Panc1 (cell line): ENCODE data around the gene TBCD. TPM values are rescaled to one million over a fixed set of nuclear protein-coding genes. Genes with fewer than 3 reads are reported as not detected.

Experiments
- ATAC-seq: fragments of 200-7000 bp; cut with Tn5 transposase; 2 replicates; pipeline ENCODE4 v1.9.1; 2020; ENCODE audit warnings: mild to moderate bottlenecking, moderate library complexity
- BruUV-seq: library from RNA; stranded (reverse); fragments of 400-500 nt; replicated peaks from 2 replicates; lab custom pipeline; 2021; lab: Mats Ljungman, UMichigan
- CTCF ChIA-PET: fragments of 300-600 bp; sonication (Branson Sonifier 250); formaldehyde crosslinking; loops from one replicate; lab custom pipeline; 2022; ENCODE audit warnings: antibody characterized with exemption; lab: Charles Lee
- POLR2A ChIA-PET: fragments of 300-600 bp; sonication (Branson Sonifier 250); formaldehyde crosslinking; loops from one replicate; lab custom pipeline; 2022; ENCODE audit warnings: antibody characterized with exemption; lab: Charles Lee
- DNase-seq: peaks from one replicate; pipeline ENCODE4 v3.0.0-alpha.2; 2010; ENCODE audit warnings: low read depth, low spot score
- H3K27ac ChIP-seq: 2 replicates; pipeline ENCODE4 v1.5.1; 2011; ENCODE audit warnings: mild to moderate bottlenecking, low read length, inconsistent platforms
- H3K27me3 ChIP-seq: fragments of 200-500 bp; sonication (Bioruptor generic); 2 replicates; pipeline ENCODE4 v1.6.0; 2014; ENCODE audit warnings: low read length, inconsistent platforms; ENCODE audit not compliant: control insufficient read depth, insufficient read depth
- H3K36me3 ChIP-seq: fragments of 200-500 bp; sonication (Bioruptor generic); 2 replicates; pipeline ENCODE4 v1.5.1; 2014; ENCODE audit warnings: inconsistent platforms, mild to moderate bottlenecking, low read length, moderate library complexity; ENCODE audit not compliant: control insufficient read depth, insufficient read depth
- H3K4me1 ChIP-seq: 2 replicates; pipeline ENCODE4 v1.5.1; 2011; ENCODE audit warnings: inconsistent platforms, mild to moderate bottlenecking, low read length, moderate library complexity; ENCODE audit not compliant: control insufficient read depth, insufficient read depth
- H3K4me3 ChIP-seq, 2 experiments: 2 replicates each; pipeline ENCODE4 v1.5.1; 2011 to 2012; ENCODE audit warnings: low read depth in 2 of 2, low read length in 2 of 2, mild to moderate bottlenecking in 2 of 2, inconsistent platforms in 1 of 2, moderate library complexity in 1 of 2
- H3K9me3 ChIP-seq: fragments of 200-500 bp; sonication (Bioruptor generic); 2 replicates; pipeline ENCODE4 v1.5.1; 2014; ENCODE audit warnings: low read depth, mild to moderate bottlenecking, inconsistent platforms, low read length, moderate library complexity; ENCODE audit not compliant: control insufficient read depth, insufficient read depth
- POLR2AphosphoS5 ChIP-seq: IDR thresholded peaks from 2 replicates; pipeline ENCODE4 v1.6.1; 2012; ENCODE audit warnings: mild to moderate bottlenecking, low read depth, low read length, moderate library complexity
- REST ChIP-seq, 2 experiments: IDR thresholded peaks; 2 replicates each; pipeline ENCODE4 v1.6.1; 2011 to 2012; ENCODE audit warnings: low read depth in 2 of 2, control low read depth in 1 of 2, low read length in 1 of 2, mild to moderate bottlenecking in 1 of 2, moderate library complexity in 1 of 2; ENCODE audit not compliant: insufficient read depth in 1 of 2
- SIN3A ChIP-seq: IDR thresholded peaks from 2 replicates; pipeline ENCODE4 v1.6.1; 2012; ENCODE audit warnings: low read depth, mild to moderate bottlenecking, low read length, moderate library complexity, borderline replicate concordance; ENCODE audit not compliant: insufficient read depth
- TCF7L2 ChIP-seq: IDR thresholded peaks from 2 replicates; pipeline ENCODE4 v1.6.1; 2011; ENCODE audit warnings: mild to moderate bottlenecking, low read depth, low read length, inconsistent platforms
- in situ Hi-C: cut with HindIII; loops from 2 replicates; pipeline ENCODE4 v1.10.0; 2016; ENCODE audit warnings: low sequenced_read_pairs, low pct_unique_long_range_greater_than_20kb
- intact Hi-C: fragments of 100-400 bp; cut with micrococcal nuclease; formaldehyde crosslinking; loops from one replicate; pipeline ENCODE4 v1.10.0; 2022; ENCODE audit not compliant: unreplicated experiment
- total RNA-seq: library from RNA; stranded (reverse); gene quantifications from one replicate; pipeline ENCODE4 v1.2.1, GENCODE V29; 2021; ENCODE audit not compliant: unreplicated experiment
- TF ChIP-seq, protein P1 (sequence below): fragments of 450-650 bp; IDR thresholded peaks from 2 replicates; pipeline ENCODE4 v1.5.1; 2017; ENCODE audit warnings: mild to moderate bottlenecking

Gene TBCD
- total RNA-seq, 1 experiment from 2014 or later: 186 TPM

DNA sequence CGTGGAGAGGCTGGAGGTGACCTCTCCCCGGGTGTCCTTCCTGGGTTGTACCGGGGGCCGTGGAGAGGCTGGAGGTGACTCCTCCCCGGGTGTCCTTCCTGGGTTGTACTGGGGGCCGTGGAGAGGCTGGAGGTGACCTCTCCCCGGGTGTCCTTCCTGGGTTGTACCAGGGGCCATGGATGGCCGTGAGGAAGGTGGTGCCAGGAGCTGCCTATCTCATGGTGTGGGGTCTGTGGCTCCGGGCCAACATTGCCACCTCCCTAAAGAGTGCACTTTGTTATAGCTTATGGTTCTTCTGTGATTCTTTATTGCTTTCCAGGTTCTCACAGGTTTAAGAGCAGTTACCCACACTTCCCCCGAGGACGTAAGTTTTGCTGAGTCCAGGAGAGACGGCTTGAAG, 174.2 kb downstream of the TBCD start:
- DNase-seq: no peak
- in situ Hi-C loops: no loop called here
- peaks cover 8% of the 10 kb centered on the region for H3K36me3 ChIP-seq
- intact Hi-C loops: no loop called here
- H3K27ac ChIP-seq: no peak overlapping the region
- no peaks in the 10 kb centered on the region for H3K27me3 ChIP-seq
- no peaks in the 10 kb centered on the region for H3K4me1 ChIP-seq
- TF ChIP-seq TCF7L2: no peak
- TF ChIP-seq, protein P1, sequence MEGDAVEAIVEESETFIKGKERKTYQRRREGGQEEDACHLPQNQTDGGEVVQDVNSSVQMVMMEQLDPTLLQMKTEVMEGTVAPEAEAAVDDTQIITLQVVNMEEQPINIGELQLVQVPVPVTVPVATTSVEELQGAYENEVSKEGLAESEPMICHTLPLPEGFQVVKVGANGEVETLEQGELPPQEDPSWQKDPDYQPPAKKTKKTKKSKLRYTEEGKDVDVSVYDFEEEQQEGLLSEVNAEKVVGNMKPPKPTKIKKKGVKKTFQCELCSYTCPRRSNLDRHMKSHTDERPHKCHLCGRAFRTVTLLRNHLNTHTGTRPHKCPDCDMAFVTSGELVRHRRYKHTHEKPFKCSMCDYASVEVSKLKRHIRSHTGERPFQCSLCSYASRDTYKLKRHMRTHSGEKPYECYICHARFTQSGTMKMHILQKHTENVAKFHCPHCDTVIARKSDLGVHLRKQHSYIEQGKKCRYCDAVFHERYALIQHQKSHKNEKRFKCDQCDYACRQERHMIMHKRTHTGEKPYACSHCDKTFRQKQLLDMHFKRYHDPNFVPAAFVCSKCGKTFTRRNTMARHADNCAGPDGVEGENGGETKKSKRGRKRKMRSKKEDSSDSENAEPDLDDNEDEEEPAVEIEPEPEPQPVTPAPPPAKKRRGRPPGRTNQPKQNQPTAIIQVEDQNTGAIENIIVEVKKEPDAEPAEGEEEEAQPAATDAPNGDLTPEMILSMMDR: no peak
- TF ChIP-seq SIN3A: no peak
- no peak for TF ChIP-seq REST (IDR thresholded peaks at IDR 0.05; ENCODE audit: insufficient read depth in 1 of 2, low read depth in 2 of 2, low read length in 1 of 2)
- TF ChIP-seq POLR2AphosphoS5: no peak
- no TSS peak for BruUV-seq
- ATAC-seq: no peak
- H3K9me3 ChIP-seq: no peaks in the 10 kb centered on the region
- H3K4me3 ChIP-seq: no peak overlapping the region
- POLR2A ChIA-PET: no interaction called here
- CTCF ChIA-PET: interaction anchor here (1.4 kb wide), 1 partner anchor 10 kb away, joined by 3 read pairs; no protein-coding TSS in a partner anchor

DNA sequence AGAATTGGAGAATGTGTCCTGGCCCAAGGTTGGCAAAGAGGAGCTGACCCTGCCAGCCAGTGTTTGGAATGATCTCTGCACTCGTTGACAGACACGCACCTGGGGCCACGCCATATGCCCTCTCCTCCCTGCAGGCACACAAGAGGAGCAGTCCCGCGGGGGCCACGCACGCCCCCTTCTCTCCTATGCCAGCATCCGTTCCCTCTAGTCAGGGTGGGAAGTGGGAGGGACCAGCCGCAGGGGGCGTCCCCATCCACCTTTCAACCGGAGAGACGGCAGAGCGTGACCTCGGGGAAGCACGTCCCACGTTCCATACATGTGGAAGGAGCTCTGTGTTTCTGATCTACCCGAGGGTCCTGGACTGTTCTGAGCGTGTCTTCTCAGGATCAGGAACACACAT, 174.9 kb downstream of the TBCD start:
- Histone ChIP-seq H3K27me3 (no peaks in the 10 kb centered on the region), H3K36me3 (peaks cover 8% of the 10 kb centered on the region), H3K27ac (no peak overlapping the region), H3K4me3 (no peak overlapping the region), H3K4me1 (no peaks in the 10 kb centered on the region), H3K9me3 (no peaks in the 10 kb centered on the region)
- ATAC-seq: no peak
- BruUV-seq: no TSS peak
- no peak for DNase-seq
- ChIA-PET POLR2A (no interaction called here), CTCF (interaction anchor here (1.4 kb wide), 1 partner anchor 10 kb away, joined by 3 read pairs; no protein-coding TSS in a partner anchor)
- TF ChIP-seq POLR2AphosphoS5: no peak
- TF ChIP-seq, protein P1: no peak
- TF ChIP-seq REST (IDR thresholded peaks at IDR 0.05; ENCODE audit: insufficient read depth in 1 of 2, low read depth in 2 of 2, low read length in 1 of 2): no peak
- no peak for TF ChIP-seq TCF7L2
- no peak for TF ChIP-seq SIN3A
- intact Hi-C loops (no loop called here), in situ Hi-C loops (no loop called here)
